D341Med (cell line): ENCODE data around the gene FGG.

Source experiments
- DNase-seq: peaks from one replicate; pipeline ENCODE4 v3.0.0; 2012; ENCODE audit warnings: low spot score

Gene FGG

DNA sequence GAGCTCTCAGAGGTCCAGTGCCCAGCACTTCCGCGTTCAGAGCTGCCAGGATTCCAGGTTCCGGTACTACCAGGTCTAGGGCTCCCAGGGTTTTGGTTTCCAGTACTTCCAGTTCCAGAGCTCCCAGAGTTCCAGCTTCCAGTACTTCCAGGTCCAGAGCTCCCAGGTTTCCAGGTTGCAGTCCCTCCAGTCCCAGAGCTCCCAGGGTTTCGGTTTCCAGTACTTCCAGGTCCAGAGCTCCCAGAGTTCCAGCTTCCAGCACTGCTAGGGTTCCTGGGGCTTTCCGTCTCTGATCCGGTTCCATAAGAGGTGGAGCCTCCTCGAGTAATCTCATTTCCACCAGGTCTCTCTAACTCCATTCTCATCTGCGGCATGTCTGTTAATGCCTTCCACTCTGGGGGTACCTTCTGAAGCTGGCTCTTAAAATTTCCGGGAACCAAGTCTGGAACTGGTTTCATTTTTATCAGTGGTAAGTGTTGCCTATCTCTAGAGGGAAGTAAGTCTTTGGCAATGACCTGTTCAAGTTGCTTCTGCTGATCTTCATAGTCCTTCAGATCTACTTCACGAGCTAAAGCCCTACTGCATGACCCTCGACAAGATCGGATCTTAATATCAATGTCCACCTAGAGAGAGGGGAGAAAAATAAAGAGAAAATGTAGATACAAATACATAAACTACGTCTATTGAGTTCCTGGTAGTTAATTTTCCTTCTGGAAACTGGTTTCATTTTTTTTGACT is 26.0 kb downstream of the FGG start:
- DNase-seq: no peak

GRCh38 chr4:154585369-154586018 is 27.0 kb downstream of the FGG start:
- no peak for DNase-seq

GRCh38 chr4:154584259-154584658 is 28.2 kb downstream of the FGG start:
- DNase-seq: no peak

- no peak for DNase-seq
These were observed 28.8 kb downstream of the FGG start for GRCh38 chr4:154583677-154584076.

GRCh38 chr4:154583230-154583629 is 29.2 kb downstream of the FGG start:
- DNase-seq: no peak

DNA sequence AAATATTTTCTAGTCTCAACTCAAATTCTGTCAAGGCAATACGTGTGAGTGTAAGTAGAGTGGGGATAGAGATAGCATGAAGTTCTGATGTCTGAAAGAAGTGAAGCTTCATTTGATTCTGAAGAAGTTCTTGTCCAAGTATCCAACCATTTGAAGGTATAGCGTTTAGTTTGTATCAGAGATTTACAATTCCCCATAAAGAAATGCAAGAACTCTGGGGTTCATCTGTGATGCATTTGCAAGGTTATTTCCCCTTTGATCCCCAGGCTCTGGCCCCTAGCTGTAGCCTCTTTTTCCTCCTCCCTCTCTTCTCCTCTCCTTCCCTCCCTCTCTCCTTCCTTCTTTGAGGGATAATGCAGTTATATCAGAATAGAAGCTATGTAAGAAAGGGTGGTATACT is 29.7 kb downstream of the FGG start:
- no peak for DNase-seq

DNA sequence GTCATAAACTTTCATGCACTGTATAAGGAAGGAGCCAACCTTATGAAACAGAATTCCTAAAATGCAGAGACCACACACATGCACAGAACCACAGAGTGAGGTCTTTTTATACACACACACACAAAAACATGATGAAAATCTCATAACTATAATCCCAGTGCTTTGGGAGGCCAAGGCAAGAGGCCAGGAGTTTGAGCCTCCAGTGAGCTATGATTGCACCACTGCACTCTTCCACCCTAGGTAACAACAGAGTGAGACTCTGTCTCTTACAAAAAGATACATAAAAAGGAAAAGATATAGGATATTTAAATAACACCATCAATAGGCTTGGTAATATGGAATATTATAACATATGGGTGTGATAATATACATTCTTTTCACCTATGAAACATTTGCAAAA is 32.5 kb downstream of the FGG start:
- DNase-seq: no peak

GRCh38 chr4:154578919-154579318 is 33.5 kb downstream of the FGG start:
- no peak for DNase-seq

DNA sequence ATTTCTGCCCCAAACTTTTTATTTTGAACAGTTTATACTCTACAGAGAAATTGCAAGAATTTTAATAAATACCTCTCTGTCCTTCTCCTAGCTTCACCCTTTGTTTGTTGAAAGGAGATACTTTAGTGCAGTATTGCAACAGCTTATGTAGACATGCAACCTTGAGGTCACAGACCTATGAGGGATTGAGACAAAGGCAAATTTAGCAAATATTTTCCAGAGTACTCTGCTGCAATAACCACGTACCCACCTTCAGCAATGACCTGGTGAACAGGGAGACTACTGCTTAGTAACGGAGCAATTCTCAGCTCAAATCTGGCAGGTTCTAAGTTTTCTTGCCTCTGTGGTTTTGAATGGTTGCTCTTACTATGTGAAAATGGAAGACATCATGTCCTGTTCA is 35.1 kb downstream of the FGG start:
- no peak for DNase-seq

- DNase-seq: no peak
These were observed 38.1 kb downstream of the FGG start for GRCh38 chr4:154574311-154574710.

GRCh38 chr4:154573190-154573870 is 39.1 kb downstream of the FGG start:
- no peak for DNase-seq

DNA sequence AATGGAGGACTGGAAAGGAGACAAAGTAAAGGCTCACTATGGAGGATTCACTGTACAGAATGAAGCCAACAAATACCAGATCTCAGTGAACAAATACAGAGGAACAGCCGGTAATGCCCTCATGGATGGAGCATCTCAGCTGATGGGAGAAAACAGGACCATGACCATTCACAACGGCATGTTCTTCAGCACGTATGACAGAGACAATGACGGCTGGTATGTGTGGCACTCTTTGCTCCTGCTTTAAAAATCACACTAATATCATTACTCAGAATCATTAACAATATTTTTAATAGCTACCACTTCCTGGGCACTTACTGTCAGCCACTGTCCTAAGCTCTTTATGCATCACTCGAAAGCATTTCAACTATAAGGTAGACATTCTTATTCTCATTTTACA is 42.9 kb downstream of the FGG start:
- DNase-seq: no peak

- no peak for DNase-seq
These were observed 43.4 kb downstream of the FGG start for GRCh38 chr4:154569028-154569427.

GRCh38 chr4:154566639-154567204 is 45.7 kb downstream of the FGG start:
- DNase-seq: no peak

DNA sequence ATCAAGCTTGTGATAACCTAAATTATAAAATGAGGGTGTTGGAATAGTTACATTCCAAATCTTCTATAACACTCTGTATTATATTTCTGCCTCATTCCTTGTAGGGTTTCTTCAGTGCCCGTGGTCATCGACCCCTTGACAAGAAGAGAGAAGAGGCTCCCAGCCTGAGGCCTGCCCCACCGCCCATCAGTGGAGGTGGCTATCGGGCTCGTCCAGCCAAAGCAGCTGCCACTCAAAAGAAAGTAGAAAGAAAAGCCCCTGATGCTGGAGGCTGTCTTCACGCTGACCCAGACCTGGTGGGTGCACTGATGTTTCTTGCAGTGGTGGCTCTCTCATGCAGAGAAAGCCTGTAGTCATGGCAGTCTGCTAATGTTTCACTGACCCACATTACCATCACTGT is 46.8 kb downstream of the FGG start:
- no peak for DNase-seq

DNA sequence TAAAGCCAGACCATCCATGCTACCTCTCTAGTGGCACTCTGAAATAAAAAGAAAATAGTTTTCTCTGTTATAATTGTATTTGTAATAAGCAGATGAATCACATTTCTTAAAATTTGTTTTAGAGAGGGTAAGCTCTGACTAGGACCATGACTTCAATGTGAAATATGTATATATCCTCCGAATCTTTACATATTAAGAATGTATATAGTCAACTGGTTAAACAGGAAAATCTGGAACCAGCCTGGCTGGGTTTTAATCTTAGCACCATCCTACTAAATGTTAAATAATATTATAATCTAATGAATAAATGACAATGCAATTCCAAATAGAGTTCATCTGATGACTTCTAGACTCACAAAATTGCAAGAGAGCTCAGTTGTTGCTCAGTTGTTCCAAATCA is 48.1 kb downstream of the FGG start:
- no peak for DNase-seq

- DNase-seq: no peak
These were observed 49.7 kb downstream of the FGG start, which contains the start of gene FGB for GRCh38 chr4:154562697-154563254. Gene FGB (plus strand): TSS chr4:154563011. CDS start chr4:154563019, 8 bp downstream.

- no peak for DNase-seq
These were observed 51.6 kb downstream of the FGG start for GRCh38 chr4:154560824-154561231.

DNA sequence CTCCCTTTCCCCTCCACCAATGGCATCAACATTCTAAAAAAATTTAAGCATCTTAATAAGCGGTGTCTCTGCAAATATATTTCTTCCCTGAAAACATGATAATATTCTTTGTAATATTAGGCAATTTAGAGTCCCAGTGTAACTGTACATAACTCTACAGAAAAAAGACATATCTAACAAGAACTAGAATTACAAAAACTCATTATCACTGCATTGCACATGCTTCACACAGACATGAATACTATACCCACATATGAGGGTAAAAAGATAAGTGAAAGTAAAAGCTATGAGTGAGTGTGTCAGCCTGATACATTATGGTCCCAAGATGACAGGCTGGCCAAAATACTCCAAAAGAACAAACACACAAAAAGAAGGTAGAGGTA is 52.0 kb downstream of the FGG start:
- DNase-seq: no peak

DNA sequence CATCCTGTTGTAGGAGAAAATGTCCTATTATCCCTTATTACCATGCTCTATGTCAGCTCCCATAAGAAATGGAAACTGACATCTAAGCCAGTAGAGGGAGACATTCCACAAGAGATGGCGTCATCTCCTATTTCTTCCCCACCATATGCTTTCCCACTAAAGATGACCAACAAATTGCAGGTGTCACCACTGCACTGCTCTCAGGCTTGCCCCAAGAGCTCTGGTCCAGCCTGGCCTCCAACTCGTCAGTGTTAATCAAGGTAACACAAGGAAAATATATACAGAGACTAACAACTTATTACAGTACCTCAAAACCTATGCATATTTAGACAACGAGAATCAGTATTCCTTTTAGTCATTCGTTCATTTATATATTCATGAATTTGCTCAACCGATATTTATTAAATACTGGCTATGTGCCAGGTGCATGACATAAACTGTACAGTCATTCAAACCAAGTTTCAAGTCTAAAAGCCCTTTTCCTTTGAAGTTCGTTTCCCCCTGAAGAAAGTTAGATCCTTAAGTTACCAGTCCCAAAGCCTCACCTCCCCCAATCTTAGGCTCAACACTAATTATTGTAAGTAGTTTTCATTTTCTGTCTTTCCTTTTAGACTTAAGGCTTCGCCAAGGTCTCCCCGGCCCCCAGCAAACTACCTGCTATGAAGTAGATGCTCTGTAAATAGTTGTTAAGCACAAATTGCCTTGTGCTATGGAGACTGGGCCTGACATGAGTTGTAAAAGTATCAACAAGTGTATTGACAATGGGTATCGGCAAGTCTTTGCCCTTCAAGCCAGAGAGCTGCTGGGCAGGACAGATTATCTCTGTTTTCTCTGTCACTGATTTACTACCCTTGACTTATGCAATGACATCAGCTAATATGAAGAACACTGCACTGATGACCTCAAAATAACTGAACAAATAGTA is 52.7 kb downstream of the FGG start:
- DNase-seq: peak; percentile 47

GRCh38 chr4:154559141-154559493 is 53.3 kb downstream of the FGG start:
- DNase-seq: no peak
